Hematopoietic multipotent progenitor cell treated with erythropoietin and hydrocortisone succinate and interleukin-3 and kit ligand, for 6 days (in vitro differentiated cells): ENCODE data around the gene MAP2K3.

Source experiments
- DNase-seq: peaks from one replicate; pipeline ENCODE4 v3.0.0-alpha.2; 2015

The MAP2K3 gene

GRCh38 chr17:21252796-21253645, 31.5 kb upstream of the MAP2K3 start, which contains the start of gene NATD1:
TSS of gene NATD1 (minus strand) at chr17:21253410. CDS start at chr17:21253264, 146 bp downstream.
- DNase-seq: peak; percentile 91

DNA sequence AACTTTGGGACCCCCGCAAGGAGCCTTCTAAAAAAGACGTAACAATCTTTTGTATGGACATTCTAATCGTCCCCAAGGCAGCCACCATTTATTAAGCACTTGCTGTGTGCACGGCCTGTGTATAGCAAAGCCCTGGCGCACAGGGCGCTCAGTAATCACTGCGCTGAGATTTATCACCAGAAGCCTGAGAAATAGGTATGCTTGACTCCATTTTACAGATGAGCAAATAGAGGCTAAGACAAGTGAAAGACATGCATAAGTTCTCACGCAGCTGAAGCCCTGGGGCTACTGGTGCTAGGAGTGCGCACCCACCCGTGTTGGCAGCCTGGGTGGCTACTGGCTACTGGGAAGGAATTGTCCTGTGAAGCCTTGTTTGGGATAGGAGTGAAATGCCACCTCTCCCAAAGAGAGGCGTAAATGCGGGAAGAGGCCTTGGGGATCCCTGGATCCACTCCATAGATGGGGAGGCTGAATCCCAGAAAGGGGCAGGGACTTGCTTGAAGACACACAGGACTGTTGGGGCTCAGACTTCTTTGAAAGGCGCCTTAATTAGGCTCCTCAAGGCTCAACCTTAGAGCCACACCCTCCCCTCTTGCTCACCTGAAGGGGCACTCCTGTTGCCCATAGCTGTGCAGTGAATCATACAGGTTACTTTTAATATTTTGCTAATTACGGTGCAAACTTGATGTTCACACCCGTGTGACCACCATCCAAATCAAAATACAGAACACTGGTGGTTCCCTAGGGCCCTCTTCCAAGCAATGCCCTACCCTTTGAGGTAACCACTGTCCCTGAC, 30.7 kb upstream of the MAP2K3 start:
- DNase-seq: no peak

DNA sequence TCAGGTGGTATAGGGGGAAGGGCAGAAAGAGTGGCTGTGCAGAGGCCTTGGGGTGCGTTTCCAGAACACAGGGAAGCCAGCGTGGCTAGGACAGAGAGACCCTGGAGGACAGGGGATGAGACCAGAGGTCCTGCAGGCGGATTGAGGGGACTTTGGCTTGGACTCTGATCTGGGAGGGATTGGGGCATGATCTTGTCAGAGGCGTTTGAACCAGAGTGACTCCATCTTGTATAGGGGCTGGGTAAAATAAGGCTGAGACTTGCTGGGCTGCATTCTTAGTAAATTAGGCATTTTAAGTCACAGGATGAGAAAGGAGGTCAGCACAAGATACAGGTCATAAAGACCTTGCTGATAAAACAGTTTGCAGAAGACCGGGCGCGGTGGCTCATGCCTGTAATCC, 25.9 kb upstream of the MAP2K3 start:
- no peak for DNase-seq

DNA sequence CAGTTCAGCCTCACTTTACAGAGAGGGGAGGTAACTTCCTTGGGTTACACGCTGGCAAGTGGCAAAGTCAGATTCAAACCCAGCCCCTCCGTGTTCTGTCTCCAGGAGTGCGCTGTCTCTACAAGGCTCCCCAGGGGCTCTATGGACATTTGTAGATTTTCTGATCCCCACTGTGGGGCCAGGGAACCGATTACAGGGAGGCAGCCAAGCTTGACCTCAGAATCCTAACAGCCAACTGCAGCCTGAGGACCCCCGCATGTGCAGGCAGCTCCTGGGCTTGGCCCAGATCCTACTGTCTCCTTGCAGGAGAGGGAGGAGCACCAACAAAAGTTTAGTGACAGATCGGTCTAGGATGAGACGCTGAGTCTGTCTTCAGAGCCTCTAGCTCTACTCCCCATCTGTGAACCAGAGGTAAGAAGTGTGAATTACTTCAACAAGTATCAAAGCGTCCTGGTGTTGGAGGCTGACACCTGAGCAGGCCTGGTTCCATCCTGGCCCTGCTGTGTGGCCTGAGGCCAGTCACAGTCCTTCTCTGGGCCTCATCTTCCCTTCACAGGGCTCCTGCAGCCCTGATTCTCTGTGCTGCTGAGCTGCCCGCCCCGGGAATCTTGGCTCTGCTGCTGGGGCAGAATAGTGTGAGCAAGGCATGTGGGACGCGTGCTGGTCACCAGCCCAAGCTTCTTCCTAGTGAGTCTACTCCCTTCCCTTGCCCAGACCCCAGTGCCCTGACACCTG, 22.1 kb upstream of the MAP2K3 start:
- no peak for DNase-seq

GRCh38 chr17:21263376-21263775, 21.1 kb upstream of the MAP2K3 start:
- no peak for DNase-seq

DNA sequence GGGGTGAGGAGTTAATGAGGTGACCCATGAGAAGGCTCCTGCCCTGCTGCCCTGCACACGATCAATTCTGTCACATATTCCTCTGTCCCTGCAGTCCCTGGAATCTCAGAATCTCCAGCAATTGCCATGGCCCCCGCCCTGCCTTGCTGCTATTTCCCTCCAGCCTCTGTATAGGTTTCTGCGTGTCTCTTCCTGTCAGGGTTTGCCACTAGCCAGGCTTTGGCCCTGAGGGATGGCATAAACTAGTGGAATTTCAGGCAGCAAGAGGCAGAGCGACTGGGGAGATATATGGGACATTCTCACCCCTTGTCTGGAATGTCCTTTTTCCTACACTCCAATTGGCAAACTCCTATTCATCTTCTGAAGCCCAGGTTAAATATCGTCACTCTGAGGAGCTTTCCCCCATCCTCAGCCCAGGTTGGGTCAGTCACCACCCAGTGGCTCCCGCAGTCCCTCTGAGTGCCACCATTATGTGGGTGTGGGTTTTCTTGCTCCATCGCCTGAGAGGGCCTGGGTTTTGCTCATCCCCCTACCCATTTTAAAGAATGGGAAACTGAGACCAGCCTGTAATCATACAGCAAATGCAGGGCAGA, 15.8 kb upstream of the MAP2K3 start:
- no peak for DNase-seq

DNA sequence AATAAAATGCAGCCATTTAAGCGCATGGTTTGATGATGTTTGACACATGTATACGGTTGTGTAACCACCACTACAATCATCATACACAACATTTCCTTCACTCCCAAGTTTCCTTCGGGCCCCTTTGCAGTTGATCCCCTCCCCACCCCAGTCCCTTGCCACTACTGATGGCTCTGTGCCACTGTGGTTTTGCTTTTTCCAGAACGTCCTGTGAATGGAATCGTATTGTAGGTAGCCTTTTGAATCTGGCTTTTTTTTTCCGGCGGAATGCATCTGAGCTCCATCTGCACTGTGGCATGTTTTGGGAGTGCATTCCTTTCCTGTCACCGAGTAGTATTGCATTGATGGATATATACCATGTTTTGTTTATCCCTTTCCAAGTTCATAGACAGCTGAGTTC, 15.1 kb upstream of the MAP2K3 start:
- DNase-seq: no peak

GRCh38 chr17:21271454-21272183, 12.9 kb upstream of the MAP2K3 start:
- no peak for DNase-seq

GRCh38 chr17:21272250-21272649, 12.3 kb upstream of the MAP2K3 start:
- no peak for DNase-seq

DNA sequence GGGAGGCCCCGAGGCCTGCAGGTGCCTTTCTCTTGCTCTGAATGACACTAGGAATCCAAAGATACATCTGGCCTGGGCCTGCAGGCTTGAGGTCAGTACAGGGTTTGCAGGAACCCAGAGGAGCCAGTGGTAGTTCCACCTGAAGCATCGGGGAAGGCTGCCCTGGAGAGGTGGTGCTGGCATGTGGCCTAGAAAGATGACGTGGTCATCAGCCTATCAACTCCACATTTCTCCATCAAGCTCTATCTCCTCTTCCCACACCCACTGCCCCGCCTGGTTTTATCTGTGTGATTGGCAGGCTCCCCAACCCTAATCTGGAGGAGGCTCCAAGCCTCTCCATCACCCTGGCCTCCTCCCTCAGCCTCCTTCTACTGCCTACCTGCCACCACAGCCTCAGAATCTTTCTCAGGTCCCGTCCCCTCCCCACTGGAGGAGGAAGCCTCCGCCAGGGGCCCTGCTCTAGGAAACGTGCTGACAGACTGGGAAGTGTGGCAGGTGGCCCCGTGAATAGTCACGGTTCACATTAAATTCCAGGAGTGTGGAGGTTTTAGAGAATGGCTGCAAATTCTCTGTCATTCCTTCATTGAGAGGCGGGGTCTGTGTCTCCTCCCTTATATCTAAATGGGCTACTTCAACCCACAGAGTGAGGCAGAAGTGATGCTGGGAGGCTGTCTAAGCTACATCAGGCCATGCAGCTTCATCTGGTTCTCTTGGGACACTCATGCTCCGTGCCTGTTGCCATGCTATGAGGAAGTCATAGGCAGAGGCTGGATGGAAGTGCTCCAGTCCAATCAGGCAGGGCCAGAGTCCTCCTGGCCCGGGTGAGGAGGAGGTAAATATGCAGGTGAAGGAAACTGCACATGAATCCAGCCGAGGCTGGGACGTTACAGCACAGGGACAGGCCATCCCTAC, 11.4 kb upstream of the MAP2K3 start:
- DNase-seq: peak; percentile 92

- no peak for DNase-seq
These were observed 9.4 kb upstream of the MAP2K3 start for GRCh38 chr17:21275047-21275578.

GRCh38 chr17:21275579-21276263, 8.8 kb upstream of the MAP2K3 start:
- peak; percentile 93 for DNase-seq

GRCh38 chr17:21276264-21276588, 8.3 kb upstream of the MAP2K3 start:
- no peak for DNase-seq

DNA sequence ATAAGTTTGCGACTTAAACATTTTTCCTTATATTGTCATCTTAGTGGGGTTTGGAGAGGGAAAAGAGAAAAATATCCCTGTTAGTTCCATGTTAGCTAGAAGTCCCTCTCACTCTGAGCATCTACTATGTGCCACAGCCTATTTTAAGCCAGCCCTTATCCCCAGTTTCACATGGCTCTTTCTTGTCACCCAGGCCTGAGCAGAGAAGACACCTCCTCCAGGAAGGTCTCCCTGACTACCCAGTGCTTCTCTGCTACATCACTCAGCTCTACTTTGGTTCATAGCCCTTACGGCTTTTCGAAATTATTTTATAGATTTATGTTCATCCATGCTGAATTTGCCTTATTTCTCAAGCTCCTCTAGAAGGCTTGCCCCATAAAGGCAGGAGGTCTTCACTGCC, 7.2 kb upstream of the MAP2K3 start:
- no peak for DNase-seq

DNA sequence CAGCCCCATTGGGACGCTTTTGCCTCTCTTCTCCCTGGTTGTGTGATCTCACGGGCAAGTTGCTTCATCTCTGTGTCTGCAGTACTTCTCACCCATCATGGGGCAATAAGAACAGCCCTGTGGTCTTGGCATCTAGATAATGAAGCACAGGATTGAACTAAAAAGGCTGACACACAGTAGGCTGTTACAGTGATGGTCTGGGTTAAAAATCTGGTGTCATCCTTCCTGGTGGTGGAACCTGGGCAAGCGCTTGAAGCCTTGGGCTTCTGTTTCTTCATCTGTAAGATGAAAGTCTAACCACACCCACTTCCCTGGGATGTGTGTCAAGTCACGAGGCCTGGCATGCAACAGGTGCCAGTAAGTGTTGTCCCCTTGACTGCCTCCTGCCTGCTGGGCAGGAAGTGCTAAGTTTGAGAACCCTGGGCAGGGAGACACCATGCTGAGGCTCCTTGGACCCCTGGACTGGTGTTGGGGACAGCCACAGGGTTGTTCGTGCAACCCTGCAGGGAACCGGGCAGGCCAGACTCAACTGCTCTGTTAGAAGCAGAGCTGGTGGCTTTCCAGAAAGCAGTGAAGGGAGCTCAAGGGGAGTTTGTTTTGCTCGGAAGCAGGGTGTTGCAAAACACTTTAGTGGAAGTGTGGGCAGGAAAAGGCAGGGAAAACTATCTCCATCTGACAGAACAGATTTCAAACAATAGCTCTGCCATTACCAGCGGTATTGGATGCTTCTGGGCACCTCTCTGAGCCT, 5.9 kb upstream of the MAP2K3 start:
- peak; percentile 88 for DNase-seq

GRCh38 chr17:21279198-21279535, 5.3 kb upstream of the MAP2K3 start:
- DNase-seq: no peak

DNA sequence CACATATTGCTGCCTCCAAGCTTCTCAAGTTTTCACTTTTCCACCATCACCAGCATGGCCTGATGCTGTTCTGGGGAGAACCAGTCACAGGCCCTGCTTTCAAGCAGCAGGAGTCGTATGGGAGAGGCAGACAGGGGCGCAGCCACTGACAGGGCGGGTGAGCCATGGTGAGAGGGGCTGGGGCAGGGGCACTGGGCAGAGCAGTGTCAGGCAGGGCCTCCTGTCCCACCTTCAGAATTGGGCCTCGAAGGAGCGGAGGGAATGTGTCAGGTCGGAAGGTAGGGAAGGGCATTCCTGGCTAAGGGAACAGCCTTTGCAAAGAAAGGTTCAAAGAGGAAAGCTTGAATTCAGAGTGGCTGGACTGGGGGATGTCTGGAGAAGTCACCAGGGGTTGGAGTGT, 4.9 kb upstream of the MAP2K3 start:
- no peak for DNase-seq

DNA sequence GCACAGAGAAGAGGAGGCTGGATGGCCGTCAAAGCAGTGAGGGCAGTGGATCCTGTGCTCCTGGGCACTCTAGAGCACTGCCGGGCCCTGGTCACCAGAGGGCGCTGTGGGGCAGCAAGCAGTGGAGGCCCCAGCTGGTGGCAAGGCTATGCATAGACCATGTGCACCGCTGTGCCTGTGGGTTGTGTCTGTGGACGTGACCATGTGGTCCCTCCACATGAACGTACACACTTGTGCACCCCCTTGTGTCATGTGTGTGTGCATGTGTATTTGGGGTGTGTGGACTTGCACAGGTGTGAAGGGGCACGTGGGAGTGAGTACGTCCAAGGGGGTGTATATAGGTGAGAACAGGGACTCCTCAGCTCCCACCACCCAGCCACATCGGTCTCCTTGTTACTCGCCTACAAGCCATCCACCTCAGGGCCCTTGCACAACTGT, 4.4 kb upstream of the MAP2K3 start:
- peak; percentile 94 for DNase-seq

GRCh38 chr17:21282231-21282630, 2.3 kb upstream of the MAP2K3 start:
- no peak for DNase-seq

GRCh38 chr17:21282850-21283249, 1.7 kb upstream of the MAP2K3 start:
- DNase-seq: no peak
